HG03432 (cell line): ENCODE data around the gene GABRB3.

Source experiments
- ATAC-seq: cut with Tn5 transposase; IDR thresholded peaks from one replicate; pipeline ENCODE4 v1.9.1; 2021; ENCODE audit warnings: mild to moderate bottlenecking, moderate library complexity; ENCODE audit not compliant: unreplicated experiment

The GABRB3 gene

GRCh38 chr15:26632500-26632899 is 140.4 kb downstream of the GABRB3 start:
- no peak for ATAC-seq

- no peak for ATAC-seq
Observed at GRCh38 chr15:26631894-26632293, 141.0 kb downstream of the GABRB3 start.

- ATAC-seq, result no peak
Observed at GRCh38 chr15:26630857-26631256, 142.0 kb downstream of the GABRB3 start.

- no peak for ATAC-seq
Observed at GRCh38 chr15:26628879-26629529, 143.9 kb downstream of the GABRB3 start.

GRCh38 chr15:26628071-26628470 is 144.8 kb downstream of the GABRB3 start:
- ATAC-seq, result no peak

GRCh38 chr15:26624128-26624527 is 148.7 kb downstream of the GABRB3 start:
- no peak for ATAC-seq

- ATAC-seq, result no peak
Observed at GRCh38 chr15:26623071-26623470, 149.8 kb downstream of the GABRB3 start.

GRCh38 chr15:26621816-26622215 is 151.1 kb downstream of the GABRB3 start:
- ATAC-seq, result no peak

GRCh38 chr15:26620528-26621458 is 152.1 kb downstream of the GABRB3 start:
- no peak for ATAC-seq

GRCh38 chr15:26615927-26616302 is 157.0 kb downstream of the GABRB3 start:
- no peak for ATAC-seq

- no peak for ATAC-seq
Observed at GRCh38 chr15:26615188-26615926, 157.5 kb downstream of the GABRB3 start.

- no peak for ATAC-seq
Observed at GRCh38 chr15:26614734-26615133, 158.1 kb downstream of the GABRB3 start.

- no peak for ATAC-seq
Observed at GRCh38 chr15:26598704-26599103, 174.2 kb downstream of the GABRB3 start.

- no peak for ATAC-seq
Observed at GRCh38 chr15:26595611-26596010, 177.3 kb downstream of the GABRB3 start.

- ATAC-seq, result no peak
Observed at GRCh38 chr15:26590676-26591075, 182.2 kb downstream of the GABRB3 start.

GRCh38 chr15:26582840-26583239 is 190.0 kb downstream of the GABRB3 start:
- no peak for ATAC-seq

- no peak for ATAC-seq
Observed at GRCh38 chr15:26580943-26581342, 191.9 kb downstream of the GABRB3 start.

- no peak for ATAC-seq
Observed at GRCh38 chr15:26572602-26573350, 200.1 kb downstream of the GABRB3 start.

GRCh38 chr15:26571346-26571745 is 201.5 kb downstream of the GABRB3 start:
- ATAC-seq, result no peak

- ATAC-seq, result no peak
Observed at GRCh38 chr15:26565542-26565941, 207.3 kb downstream of the GABRB3 start.

- ATAC-seq, result no peak
Observed at GRCh38 chr15:26564361-26564760, 208.5 kb downstream of the GABRB3 start.
